Measurements from ENCODE around the gene ATL2. TPM values are rescaled to one million over a fixed set of nuclear protein-coding genes. Genes with fewer than 3 reads are reported as not detected.
A peak's percentile ranks its signal among the peaks of the same experiment; 100 is the strongest.
"Not testable (repeated sequence)": the region's sequence is repeated elsewhere in the genome, so short reads cannot be mapped to it uniquely, and the experiment has no call there.

Gene ATL2
- 119 and 141 TPM in 2 replicates for total RNA-seq (2014; rRNA removed; shearing (Covaris generic))

- peak; percentile 94 for DNase-seq
- peak within 1 kb of the TSS; percentile 99 for H3K4me3 ChIP-seq (ENCODE audit: insufficient read depth, low read depth, low read length)
- H3K36me3 ChIP-seq (replicated peaks; ENCODE audit: control insufficient read depth, insufficient read depth, low read length), result no peaks in the 10 kb centered on the region
- H3K27me3 ChIP-seq (ENCODE audit: control insufficient read depth, insufficient read depth, low read length), result no peaks in the 10 kb centered on the region
Observed at GRCh38 chr2:38377050-38377828, at the start of gene ATL2. Gene ATL2, minus strand, starts transcription at chr2:38377273. Its CDS starts 13 bp downstream, at chr2:38377260.

- no peak for DNase-seq
- Histone ChIP-seq H3K27me3 (ENCODE audit: control insufficient read depth, insufficient read depth, low read length) (no peaks in the 10 kb centered on the region), H3K36me3 (replicated peaks; ENCODE audit: control insufficient read depth, insufficient read depth, low read length) (no peaks in the 10 kb centered on the region)
Observed at GRCh38 chr2:38423763-38424162, 46.7 kb upstream of the ATL2 start.

DNA sequence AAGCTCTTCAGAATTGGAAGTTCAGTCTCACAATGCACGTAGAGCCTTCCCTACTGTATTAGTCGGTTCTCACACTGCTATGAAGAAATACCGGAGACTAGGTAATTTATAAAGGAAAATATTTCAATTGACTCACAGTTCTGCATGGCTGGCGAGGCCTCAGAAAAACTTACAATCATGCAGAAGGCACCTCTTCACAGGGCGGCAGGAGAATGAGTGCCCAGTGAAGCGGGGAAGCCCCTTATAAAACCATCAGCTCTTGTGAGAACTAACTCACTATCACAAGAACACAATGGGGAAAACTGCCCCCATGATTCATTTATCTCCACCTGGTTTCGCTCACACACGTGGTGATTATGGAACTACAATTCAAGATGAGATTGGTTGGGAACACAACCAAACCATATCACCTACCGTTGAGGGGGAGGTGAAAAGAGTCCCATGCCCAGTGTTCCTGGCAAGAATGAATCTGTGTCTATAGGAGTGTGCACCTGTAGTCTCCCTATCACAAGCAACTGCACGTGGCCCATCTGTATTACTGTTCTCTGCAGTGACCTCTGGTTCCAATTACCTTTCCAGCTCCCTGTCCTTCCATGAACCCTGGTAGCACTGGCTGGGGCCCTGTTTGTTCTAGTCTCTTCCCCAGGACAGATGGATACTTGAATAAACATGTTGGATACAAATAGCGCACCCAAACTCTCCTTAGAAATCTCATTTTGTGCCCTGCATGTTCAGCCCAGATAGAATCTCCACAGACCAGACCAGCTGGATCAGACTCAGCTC lies 44.4 kb upstream of the ATL2 start:
- no peak for DNase-seq
- H3K27me3 ChIP-seq (ENCODE audit: control insufficient read depth, insufficient read depth, low read length), result no peaks in the 10 kb centered on the region
- no peaks in the 10 kb centered on the region for H3K36me3 ChIP-seq (replicated peaks; ENCODE audit: control insufficient read depth, insufficient read depth, low read length)
- H3K4me3 ChIP-seq (ENCODE audit: insufficient read depth, low read depth, low read length), result no peak overlapping the region

More at GRCh38 chr2:38423763-38424162, 46.7 kb upstream of the ATL2 start:
- H3K4me3 ChIP-seq (ENCODE audit: insufficient read depth, low read depth, low read length), result no peak overlapping the region

DNA sequence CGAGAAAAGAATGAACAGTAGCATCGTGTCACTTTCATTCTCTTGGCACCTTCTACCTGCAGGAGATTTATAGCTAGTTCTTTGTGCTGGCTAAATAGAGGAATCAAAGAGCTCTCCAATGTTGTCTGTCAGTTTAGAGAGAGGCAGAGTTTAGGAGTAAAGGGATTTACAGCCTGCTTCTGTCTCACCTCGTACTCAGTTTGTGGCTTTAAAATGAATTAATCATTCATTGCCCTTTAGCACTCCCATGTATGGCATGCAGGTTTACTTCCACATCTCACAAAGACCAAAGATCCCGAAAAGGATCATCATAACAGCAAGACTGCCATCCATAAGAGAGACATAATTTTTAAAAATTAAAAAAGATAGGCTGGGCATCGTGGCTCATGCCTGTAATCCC lies 42.4 kb upstream of the ATL2 start:
- H3K36me3 ChIP-seq (replicated peaks; ENCODE audit: control insufficient read depth, insufficient read depth, low read length), result no peaks in the 10 kb centered on the region
- no peak for DNase-seq
- H3K4me3 ChIP-seq (ENCODE audit: insufficient read depth, low read depth, low read length), result no peak overlapping the region
- H3K27me3 ChIP-seq (ENCODE audit: control insufficient read depth, insufficient read depth, low read length), result no peaks in the 10 kb centered on the region

GRCh38 chr2:38418735-38419134 lies 41.7 kb upstream of the ATL2 start:
- DNase-seq, result no peak
- no peak overlapping the region for H3K4me3 ChIP-seq (ENCODE audit: insufficient read depth, low read depth, low read length)
- no peaks in the 10 kb centered on the region for H3K36me3 ChIP-seq (replicated peaks; ENCODE audit: control insufficient read depth, insufficient read depth, low read length)
- no peaks in the 10 kb centered on the region for H3K27me3 ChIP-seq (ENCODE audit: control insufficient read depth, insufficient read depth, low read length)

GRCh38 chr2:38417745-38418689 lies 40.9 kb upstream of the ATL2 start:
- no peak for DNase-seq
- no peaks in the 10 kb centered on the region for H3K36me3 ChIP-seq (replicated peaks; ENCODE audit: control insufficient read depth, insufficient read depth, low read length)
- H3K4me3 ChIP-seq (ENCODE audit: insufficient read depth, low read depth, low read length), result no peak overlapping the region
- no peaks in the 10 kb centered on the region for H3K27me3 ChIP-seq (ENCODE audit: control insufficient read depth, insufficient read depth, low read length)

- Histone ChIP-seq H3K27me3 (ENCODE audit: control insufficient read depth, insufficient read depth, low read length) (no peaks in the 10 kb centered on the region), H3K36me3 (replicated peaks; ENCODE audit: control insufficient read depth, insufficient read depth, low read length) (no peaks in the 10 kb centered on the region), H3K4me3 (ENCODE audit: insufficient read depth, low read depth, low read length) (no peak overlapping the region)
- no peak for DNase-seq
Observed at GRCh38 chr2:38416296-38417036, 39.4 kb upstream of the ATL2 start.

DNA sequence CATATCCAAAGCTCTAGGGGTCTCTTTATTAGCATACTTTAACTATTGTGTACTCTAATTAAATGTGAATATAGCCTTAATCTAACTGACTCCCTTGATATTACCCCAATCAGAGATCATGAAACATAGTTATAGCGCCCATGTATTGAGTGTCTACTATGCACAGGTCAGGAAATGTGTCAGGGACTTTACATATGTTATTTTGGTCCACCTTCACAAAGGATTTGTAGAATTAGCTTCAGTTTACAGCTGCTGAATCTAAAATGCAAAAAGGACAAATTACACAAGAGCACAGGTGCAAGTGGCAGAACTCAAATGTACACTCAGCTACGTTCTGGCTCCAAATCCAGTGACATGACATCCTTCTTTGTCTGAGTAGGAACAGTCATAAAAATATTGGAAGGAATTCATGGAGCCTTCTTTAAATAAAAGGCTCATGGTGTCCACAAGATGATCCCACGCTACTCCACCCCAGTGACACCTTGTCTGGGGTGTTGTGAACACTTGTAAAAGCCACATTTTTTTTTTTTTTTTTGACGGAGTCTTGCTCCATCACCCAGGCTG lies 38.7 kb upstream of the ATL2 start:
- no peaks in the 10 kb centered on the region for H3K27me3 ChIP-seq (ENCODE audit: control insufficient read depth, insufficient read depth, low read length)
- no peaks in the 10 kb centered on the region for H3K36me3 ChIP-seq (replicated peaks; ENCODE audit: control insufficient read depth, insufficient read depth, low read length)

DNA sequence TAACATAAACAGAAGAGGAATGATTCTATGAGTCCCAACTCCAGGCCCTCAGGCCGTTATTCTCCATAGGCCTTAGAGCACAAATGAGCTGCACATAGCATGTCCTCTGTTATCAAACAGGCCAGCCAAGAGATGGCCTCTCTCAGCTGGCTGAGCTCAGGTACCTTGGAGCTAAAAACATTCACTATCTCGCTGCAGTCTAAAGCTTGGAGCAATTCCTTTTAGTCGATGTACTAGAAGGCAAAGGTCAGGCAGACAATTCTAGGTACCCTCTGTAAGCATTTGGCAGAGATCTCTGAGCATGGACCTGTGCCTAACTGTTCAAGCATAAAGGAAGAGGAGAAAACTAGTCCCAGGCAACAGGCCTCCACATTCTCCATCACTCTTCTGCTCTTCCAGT lies 38.0 kb upstream of the ATL2 start:
- Histone ChIP-seq H3K4me3 (ENCODE audit: insufficient read depth, low read depth, low read length) (no peak overlapping the region), H3K36me3 (replicated peaks; ENCODE audit: control insufficient read depth, insufficient read depth, low read length) (no peaks in the 10 kb centered on the region), H3K27me3 (ENCODE audit: control insufficient read depth, insufficient read depth, low read length) (no peaks in the 10 kb centered on the region)
- no peak for DNase-seq

More for the DNA sequence above, 38.7 kb upstream of the ATL2 start:
- DNase-seq, result no peak
- H3K4me3 ChIP-seq (ENCODE audit: insufficient read depth, low read depth, low read length), result no peak overlapping the region

GRCh38 chr2:38412235-38412871 lies 35.3 kb upstream of the ATL2 start:
- H3K27me3 ChIP-seq (ENCODE audit: control insufficient read depth, insufficient read depth, low read length); DNase-seq; H3K4me3 ChIP-seq (ENCODE audit: insufficient read depth, low read depth, low read length); H3K36me3 ChIP-seq (replicated peaks; ENCODE audit: control insufficient read depth, insufficient read depth, low read length): not testable (repeated sequence)

DNA sequence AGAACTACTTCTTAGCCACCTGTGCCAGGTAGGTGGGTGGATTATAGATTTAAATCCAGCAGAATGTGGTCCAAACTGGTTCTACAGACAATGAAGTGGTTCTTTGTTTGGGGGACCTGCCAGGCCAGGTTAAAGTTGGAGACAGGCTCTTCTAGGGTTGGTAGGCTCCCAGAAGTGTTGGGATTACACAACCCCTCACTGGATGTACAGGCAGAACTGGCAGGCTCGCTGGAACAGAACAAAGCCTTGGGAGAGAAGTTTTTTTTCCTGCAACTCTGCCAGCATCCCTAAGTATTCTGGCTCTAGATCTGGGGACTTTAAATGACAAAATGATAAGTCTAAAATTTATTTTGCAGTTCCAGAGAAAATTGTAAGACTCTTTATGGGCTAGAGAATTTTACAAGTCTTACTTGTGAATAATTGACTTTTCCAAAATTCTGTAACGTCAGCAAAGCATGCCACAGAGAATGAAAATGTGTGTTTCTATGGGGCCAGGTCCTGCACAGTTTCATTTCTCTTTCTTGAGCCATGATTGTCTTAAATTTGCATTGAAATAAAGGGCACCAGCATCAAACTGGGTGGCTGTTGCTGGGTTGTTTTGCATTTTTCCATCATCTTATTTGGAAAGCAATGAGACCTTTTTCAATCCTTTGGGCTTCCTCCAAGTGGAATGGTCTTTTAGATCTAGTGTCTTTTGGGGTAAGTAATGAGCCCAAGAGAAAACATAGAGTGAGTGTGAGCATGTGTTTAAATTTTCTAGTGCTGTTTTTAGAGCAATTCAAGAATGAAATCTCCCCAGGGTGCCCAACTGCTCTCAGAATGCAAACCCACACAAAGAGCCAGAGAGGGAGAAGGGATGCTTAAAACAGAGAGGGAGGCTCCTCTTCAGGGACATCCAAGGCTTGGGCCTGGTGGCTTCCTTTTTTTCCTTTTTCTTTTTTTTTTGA lies 32.4 kb upstream of the ATL2 start:
- DNase-seq, result no peak
- H3K4me3 ChIP-seq (ENCODE audit: insufficient read depth, low read depth, low read length), result no peak overlapping the region
- no peaks in the 10 kb centered on the region for H3K27me3 ChIP-seq (ENCODE audit: control insufficient read depth, insufficient read depth, low read length)
- no peaks in the 10 kb centered on the region for H3K36me3 ChIP-seq (replicated peaks; ENCODE audit: control insufficient read depth, insufficient read depth, low read length)

DNA sequence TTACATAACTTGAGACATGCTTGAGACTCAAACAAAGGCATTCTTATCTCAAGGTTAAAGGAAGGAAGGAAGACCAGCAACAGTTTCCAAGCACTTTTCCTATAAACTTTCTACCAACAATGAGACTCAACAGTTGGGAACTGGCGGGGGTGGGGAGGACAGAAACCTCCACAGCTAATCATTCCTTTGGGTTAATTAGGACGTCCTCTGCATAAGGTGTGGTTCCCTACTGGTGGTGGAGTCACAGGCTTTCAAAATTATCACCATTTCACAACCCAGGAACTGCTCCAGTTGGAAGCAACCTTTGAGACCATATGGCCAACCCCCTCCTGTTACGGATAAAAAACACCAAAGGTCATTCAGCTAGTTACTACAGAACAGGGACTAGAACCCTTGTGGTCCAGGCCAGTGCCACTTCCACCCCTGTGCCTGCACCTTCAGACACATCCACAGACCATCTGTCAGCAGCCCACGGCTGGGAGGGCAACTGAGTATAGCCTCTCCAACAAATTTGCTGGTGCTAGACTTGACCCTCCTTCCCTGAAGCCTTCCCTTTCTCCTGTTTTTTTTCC lies 30.1 kb upstream of the ATL2 start:
- Histone ChIP-seq H3K36me3 (replicated peaks; ENCODE audit: control insufficient read depth, insufficient read depth, low read length) (no peaks in the 10 kb centered on the region), H3K27me3 (ENCODE audit: control insufficient read depth, insufficient read depth, low read length) (no peaks in the 10 kb centered on the region), H3K4me3 (ENCODE audit: insufficient read depth, low read depth, low read length) (no peak overlapping the region)
- no peak for DNase-seq
